Camera-type eye (tissue), 1 donor: Measurements from ENCODE around the gene TBC1D3E. TPM values are rescaled to one million over a fixed set of nuclear protein-coding genes. Genes with fewer than 3 reads are reported as not detected.

ENCODE experiments used
- total RNA-seq: library from RNA; depleted of rRNA; stranded (reverse); fragments of >200 nt; gene quantifications from one replicate; pipeline ENCODE4 v1.2.3, GENCODE V29; 2014

TBC1D3E gene
- total RNA-seq = not detected

DNA sequence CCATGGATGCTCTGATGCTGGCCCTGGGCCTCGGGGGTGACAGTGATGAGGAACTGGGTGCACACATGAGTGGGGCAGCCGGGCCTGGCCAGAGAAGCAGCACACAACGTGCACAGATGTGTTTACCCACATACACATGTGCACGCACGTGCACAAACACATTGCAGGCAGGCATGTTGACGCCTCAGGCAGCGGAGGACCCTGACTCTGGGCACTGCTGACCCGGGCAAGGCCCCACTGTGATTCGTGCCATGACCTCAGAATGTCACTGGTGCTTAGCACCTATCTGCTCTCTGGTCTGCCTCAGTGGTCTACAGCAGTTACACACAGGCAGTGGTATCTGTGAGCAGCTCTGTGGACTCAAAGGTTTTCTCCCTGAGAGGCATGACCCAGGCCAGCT is at the start of gene TBC1D3E:
TBC1D3E (plus strand) TSS at position 301 of the 400 bp plus-strand sequence. CDS start 1,545 bp downstream, outside the sequence.

Other genes starting within 250 kb of the TBC1D3E start
- not detected for gene TBC1D3K, start 203.5 kb upstream of the TBC1D3E start, total RNA-seq
- 10.3 TPM for gene TBC1D3L, start 138.9 kb upstream of the TBC1D3E start, total RNA-seq
- 5.3 TPM for gene TBC1D3D, start 124.0 kb upstream of the TBC1D3E start, total RNA-seq
- gene TBC1D3C, start 59.3 kb upstream of the TBC1D3E start, total RNA-seq = not detected
- gene TBC1D3, start 64.6 kb downstream of the TBC1D3E start, total RNA-seq = not detected
- gene MRPL45, start 169.2 kb downstream of the TBC1D3E start, total RNA-seq = 31.3 TPM
- gene GPR179, start 216.0 kb downstream of the TBC1D3E start, total RNA-seq = 10.4 TPM
- 37.7 TPM for gene SOCS7, start 223.9 kb downstream of the TBC1D3E start, total RNA-seq